Gastrocnemius medialis (tissue), 4 donors: ENCODE data around the gene ONECUT3.

Source experiments
- POLR2A ChIP-seq, 2 donors: fragments of 450-650 bp; IDR thresholded peaks; one replicate each; pipeline ENCODE4 v1.6.1; 2017; ENCODE audit warnings: antibody characterized with exemption in 2 of 2, mild to moderate bottlenecking in 2 of 2, moderate library complexity in 2 of 2
- TF ChIP-seq, protein P1 (sequence below), 5 experiments: fragments of 450-650 bp in 3 of 5; fragments of 200-600 bp in 2 of 5; sonication (generic) in 2 of 5; IDR thresholded peaks in 4 of 5; conservative IDR thresholded peaks in 1 of 5; 1 replicate in 4 of 5; 2 replicates in 1 of 5; pipeline ENCODE4 v1.5.1; 2016 to 2019; ENCODE audit warnings: antibody characterized with exemption in 5 of 5, mild to moderate bottlenecking in 3 of 5, moderate library complexity in 3 of 5

- TF ChIP-seq, protein P1, sequence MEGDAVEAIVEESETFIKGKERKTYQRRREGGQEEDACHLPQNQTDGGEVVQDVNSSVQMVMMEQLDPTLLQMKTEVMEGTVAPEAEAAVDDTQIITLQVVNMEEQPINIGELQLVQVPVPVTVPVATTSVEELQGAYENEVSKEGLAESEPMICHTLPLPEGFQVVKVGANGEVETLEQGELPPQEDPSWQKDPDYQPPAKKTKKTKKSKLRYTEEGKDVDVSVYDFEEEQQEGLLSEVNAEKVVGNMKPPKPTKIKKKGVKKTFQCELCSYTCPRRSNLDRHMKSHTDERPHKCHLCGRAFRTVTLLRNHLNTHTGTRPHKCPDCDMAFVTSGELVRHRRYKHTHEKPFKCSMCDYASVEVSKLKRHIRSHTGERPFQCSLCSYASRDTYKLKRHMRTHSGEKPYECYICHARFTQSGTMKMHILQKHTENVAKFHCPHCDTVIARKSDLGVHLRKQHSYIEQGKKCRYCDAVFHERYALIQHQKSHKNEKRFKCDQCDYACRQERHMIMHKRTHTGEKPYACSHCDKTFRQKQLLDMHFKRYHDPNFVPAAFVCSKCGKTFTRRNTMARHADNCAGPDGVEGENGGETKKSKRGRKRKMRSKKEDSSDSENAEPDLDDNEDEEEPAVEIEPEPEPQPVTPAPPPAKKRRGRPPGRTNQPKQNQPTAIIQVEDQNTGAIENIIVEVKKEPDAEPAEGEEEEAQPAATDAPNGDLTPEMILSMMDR (IDR thresholded peaks at IDR 0.05 in 4 of 5, conservative IDR thresholded peaks at IDR 0.05 in 1 of 5), result no peak
- TF ChIP-seq POLR2A (IDR thresholded peaks at IDR 0.05), result no peak
These were observed 23.8 kb downstream of the ONECUT3 start for GRCh38 chr19:1777149-1777548.
